GM21423 (cell line): ENCODE data around the gene SERPINA5.
"Not testable (repeated sequence)": the region's sequence is repeated elsewhere in the genome, so short reads cannot be mapped to it uniquely, and the experiment has no call there.

Experiments used
- ATAC-seq: cut with Tn5 transposase; IDR thresholded peaks from one replicate; pipeline ENCODE4 v1.9.1; 2021; ENCODE audit warnings: mild to moderate bottlenecking, moderate library complexity; ENCODE audit not compliant: unreplicated experiment

Gene SERPINA5

DNA sequence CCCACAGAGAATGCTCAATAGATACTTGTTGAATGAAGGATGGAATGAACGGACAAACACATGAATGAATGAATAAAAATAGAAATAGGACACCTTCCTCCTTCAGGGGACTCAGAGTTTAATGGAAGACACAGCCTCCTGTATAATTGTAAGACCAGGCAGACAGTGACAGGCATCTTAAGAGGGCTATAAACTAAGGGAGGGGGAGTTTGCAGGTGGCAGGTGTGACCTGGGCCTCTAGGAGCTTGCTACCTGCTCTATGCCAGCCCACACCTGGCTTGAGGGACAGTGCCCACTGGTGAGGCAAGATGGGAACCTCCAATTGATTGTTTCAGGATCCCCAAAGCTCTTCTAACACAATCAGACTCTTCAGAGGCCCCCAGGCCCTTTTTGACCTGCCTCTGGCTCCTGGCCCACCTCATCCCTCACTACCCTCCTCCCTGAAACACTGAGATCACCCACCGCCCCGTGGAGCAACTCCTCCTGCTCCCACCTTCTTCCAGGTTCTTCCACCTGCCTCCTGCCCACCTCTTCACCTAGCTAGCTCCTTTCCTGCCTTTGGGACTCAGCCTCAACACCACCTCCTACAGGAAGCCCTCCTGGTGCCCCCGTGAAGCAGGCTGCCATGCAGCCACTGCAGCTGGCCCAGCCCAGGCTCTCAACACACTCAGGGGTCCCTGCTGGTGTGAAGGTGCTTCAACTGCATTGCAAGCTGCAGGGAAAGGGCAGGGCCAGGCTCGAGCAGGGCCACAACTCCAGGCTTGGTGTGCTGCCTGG, 40.3 kb downstream of the SERPINA5 start:
- no peak for ATAC-seq

DNA sequence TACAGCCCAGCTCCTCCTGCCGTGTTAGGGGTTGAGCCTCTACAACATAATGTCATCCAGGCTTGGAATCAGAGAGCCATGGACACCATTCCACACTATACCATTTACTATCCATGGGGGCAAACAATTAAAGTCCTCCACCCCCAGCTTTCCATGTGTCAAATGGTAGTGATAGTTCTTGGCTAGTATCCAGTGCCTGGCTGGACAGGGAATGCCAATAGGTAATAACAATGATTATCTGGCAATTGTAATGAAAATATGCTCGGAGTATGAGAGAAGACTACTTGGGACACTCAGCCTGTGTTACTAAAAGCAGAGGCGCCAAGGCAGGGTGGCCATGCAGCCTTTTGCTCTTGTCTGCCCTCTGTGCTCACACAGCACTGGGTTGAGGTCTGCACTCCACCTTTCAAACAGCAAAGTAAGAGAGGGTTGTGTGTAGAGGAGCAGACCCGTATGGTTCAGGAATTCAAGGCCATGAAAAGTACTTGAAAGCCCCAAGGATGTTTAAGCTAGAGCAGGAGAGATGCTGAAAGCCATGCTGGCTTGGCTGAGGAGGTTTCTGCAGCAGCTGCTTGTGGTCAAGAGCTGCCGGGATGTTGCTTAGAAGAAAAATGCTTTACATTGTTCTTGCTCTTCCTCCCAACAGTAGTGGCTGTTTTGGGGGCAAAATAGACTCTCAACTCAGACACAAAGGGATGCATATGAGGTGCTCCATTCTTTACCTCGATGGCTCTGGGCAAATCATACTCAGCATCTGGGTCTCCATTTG, 41.6 kb downstream of the SERPINA5 start:
- no peak for ATAC-seq

DNA sequence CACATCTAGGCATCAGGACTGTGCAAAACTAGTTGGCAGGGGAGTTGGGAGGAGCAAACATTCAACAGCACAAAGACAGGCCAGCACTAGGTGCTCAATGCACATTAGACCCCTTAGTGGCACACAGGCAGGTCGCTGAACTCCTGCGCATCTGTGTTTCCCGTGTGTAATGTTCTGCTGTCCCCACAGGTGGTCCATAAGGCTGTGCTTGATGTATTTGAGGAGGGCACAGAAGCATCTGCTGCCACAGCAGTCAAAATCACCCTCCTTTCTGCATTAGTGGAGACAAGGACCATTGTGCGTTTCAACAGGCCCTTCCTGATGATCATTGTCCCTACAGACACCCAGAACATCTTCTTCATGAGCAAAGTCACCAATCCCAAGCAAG, 42.2 kb downstream of the SERPINA5 start:
- ATAC-seq, result no peak

DNA sequence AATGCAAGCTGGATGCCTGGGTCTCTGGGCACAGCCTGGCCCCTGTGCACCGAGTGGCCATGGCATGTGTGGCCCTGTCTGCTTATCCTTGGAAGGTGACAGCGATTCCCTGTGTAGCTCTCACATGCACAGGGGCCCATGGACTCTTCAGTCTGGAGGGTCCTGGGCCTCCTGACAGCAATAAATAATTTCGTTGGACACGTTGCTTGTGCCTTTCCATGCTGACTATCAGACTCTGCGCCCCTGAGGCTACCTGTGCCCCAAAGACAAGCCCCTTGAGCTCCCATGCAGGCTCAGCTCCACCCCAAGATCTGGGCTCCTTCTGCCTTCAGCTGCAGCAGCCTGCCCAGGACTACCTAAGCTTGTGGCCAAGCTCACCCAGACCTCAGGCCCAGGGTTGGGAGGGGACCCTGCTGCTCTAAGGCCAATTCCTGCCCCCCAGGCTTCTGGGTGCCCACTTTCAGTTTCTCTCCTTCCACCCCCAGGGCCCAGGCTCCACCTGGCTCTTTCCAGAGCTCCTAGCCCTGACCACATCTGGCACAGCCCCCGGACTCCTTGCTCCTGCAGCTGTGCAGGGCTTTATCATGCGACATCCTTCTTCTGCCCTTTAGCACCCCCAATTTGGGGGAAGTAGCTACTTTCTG, 42.8 kb downstream of the SERPINA5 start:
- ATAC-seq, result no peak

- ATAC-seq, result no peak
Measured at GRCh38 chr14:94624537-94625352, 43.5 kb downstream of the SERPINA5 start.

GRCh38 chr14:94625353-94625635, 44.1 kb downstream of the SERPINA5 start:
- ATAC-seq, result no peak

GRCh38 chr14:94628578-94628977, 47.4 kb downstream of the SERPINA5 start:
- no peak for ATAC-seq

- no peak for ATAC-seq
Measured at GRCh38 chr14:94630396-94630795, 49.2 kb downstream of the SERPINA5 start.

DNA sequence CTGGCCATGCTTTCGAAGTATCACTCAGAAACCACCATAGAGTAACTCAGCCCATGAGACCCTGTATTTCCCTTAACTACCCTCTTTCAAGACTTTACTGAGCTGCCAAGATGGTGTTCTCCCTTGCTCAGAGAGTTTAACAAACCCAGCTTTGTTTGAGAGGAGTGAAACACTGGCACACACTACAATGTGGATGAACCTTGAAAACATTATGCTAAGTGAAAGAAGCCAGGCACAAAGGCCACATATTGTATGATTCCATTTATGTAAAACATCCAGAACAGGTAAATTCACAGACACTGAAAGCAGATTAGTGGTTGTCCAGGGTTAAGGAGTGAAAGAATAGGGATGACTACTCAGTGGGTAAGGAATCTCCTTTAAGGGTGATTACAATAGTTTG, 49.8 kb downstream of the SERPINA5 start:
- no peak for ATAC-seq

DNA sequence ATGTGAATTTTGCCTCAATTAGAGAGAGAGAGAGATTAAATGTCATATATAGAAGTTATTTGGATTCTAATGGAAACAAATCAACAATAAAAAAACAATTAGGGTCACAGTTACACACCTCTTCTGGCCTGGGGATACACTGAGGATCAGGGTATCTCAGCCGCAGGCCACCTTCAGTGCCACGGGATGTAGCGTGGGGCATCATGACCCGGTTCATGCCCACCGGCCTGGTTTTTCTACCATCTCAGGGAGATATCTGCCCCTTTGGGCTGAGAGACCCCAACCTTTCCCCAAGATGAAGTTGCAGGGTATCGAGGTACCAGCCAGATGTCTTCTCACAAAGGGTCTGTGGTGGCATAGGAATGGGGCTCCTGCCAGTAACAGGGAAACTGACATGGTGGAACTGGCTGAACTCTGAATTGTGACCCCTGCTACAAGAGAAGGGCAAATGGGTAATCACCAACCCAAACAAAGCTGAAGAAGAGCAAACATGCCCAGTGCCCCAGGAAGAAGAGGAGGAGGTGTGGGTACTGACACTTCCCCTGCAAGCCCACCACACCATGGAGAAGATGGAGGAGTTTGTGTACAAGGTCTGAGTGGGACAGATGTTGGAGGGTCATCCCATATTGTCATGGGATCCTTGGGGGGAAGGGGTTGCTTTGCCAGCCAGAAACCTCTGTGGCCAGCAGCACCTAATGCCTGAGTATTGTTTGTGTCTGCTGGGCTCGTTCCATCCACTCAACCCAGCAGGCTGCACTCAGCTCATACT, 50.5 kb downstream of the SERPINA5 start:
- ATAC-seq, result no peak

GRCh38 chr14:94632305-94632590, 51.0 kb downstream of the SERPINA5 start:
- ATAC-seq, result no peak

GRCh38 chr14:94633121-94633520, 51.9 kb downstream of the SERPINA5 start:
- no peak for ATAC-seq

DNA sequence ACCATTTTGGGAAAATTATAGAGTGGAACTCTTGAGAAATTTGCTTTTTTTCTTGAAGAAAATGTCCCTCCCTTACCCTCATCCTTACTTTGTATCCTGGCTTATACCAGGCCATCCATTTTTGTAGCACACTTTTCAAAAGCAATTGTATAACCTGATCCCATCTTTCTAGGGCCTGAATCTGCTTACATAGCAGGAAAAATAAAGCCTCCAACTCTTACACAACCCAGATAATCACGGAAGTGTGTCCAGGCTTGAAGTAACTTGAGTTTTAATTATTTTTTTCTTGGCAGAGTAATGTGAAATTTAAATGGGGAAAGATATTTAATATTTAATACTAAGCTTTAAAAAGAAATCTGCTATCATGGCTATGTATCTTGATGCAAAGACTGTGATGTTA, 53.9 kb downstream of the SERPINA5 start:
- no peak for ATAC-seq

DNA sequence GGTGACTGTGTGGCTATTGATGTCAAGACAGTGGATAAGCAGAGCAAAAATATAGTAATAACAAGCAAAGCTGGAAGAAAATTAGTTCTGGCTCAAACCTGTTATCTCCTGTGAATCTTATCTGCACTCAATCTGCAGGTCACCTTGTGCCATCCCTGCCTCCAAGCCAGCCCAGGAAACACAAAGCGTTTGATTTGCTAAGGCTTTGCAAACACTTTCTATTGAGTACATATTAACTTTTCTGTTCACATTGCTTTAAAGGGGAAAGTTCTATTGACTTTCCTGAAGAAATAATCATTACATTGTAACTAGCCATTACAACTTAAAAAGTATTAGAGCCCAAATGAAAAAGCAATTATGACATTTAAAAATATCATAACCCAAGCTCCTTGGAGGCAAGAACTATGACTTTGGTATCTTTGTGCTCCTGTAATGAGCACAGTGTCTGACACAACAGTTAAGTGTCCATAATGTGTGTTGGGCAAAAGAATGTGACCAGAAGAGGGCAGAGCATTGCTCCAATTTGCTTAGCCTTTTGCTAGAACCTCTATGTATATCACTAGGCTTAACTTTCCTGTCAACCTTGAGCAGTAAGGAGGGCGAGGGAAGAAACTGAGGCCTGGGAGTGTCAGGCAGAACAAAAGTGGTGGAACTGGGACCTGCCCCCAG, 55.7 kb downstream of the SERPINA5 start:
- no peak for ATAC-seq

- not testable (repeated sequence) for ATAC-seq
Measured at GRCh38 chr14:94637814-94638213, 56.6 kb downstream of the SERPINA5 start.

GRCh38 chr14:94638339-94638738, 57.1 kb downstream of the SERPINA5 start:
- ATAC-seq, result no peak

DNA sequence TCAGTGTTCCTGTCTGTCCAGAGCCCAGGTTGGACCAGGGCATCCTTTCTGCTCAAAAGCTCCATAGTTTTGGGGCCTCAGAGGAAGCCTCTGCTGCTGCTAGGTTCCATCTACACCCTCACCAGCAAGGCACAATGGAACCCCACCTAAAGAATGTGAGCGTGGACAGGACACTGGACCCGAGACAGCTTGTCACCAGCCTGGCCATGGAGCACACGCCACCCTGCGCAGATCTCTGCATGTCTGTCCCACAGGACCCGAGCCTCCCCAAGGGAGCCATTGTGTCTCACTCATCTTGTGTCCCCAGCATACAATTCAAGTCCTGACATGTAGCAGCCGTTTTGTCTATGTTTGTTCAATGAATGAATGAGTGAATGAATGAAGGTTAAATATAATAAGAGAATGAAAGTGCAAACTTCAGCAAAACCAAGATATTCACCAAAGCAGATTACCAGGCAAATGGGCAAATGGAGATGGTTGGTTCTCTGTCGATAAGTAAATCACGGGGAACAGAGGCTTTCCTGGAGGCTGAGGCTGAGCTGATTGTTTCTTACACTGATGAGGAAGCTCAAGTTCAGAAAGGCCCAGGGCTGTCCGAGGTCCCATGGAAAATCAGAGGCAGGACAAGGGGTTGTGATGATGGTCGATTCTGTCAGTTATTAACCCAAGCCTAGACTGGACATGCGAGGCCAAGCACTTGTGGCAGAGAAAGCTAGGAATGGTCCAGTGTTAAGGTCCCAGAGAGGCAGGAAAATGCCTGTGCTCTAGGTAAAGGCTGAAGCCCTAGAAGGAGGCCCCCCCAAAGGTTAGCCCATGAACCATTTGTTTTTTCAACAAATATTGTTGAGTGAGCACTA, 58.0 kb downstream of the SERPINA5 start:
- ATAC-seq, result no peak

DNA sequence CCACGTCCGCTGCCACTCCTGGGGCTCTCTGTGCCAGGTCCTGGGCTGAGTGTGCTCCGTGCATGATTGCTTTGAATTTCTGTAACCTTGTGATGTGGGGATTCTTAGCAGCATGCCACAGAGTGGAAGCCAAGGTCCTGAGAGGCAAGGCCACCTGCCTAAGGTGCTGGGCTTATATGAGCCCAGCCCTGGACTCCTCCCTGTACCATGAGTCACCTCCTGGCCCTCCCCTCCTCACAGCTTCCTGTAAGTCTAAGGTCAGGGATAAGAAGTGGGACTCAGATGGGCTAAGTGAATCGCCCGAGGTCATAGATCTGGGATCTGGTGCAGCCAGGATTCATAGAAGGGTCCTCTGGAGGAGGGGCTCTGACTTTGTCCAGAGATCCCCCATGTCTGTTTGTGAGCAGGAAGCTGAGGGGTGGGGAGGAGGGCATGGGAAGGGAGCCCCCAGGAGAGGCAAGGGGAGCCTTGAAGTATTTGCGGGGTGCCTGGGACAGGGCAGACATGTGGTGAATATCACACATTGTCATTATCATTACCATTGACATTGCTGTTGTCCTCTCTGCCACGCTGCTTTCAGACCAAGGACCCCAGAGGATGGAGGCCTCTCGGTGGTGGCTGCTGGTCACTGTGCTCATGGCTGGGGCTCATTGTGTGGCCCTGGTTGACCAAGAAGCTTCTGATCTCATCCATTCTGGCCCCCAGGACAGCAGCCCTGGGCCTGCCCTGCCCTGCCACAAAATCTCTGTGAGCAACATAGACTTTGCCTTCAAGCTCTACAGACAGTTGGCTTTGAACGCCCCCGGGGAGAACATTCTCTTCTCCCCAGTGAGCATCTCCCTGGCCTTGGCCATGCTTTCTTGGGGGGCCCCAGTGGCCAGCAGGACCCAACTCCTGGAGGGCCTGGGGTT, 59.8 kb downstream of the SERPINA5 start:
- ATAC-seq, result no peak
